Right lung (tissue), 5 donors: ENCODE data around the gene ZNF839. TPM values are rescaled to one million over a fixed set of nuclear protein-coding genes. Genes with fewer than 3 reads are reported as not detected.

Experiments used
- DNase-seq, 2 donors: peaks; one replicate each; pipeline ENCODE4 v3.0.0-alpha.2; 2013
- polyA plus RNA-seq, 5 donors: library from polyadenylated mRNA; unstranded; fragments of 120-200 nt; gene quantifications; one replicate each; pipeline versions ENCODE4 v1.2.1 to v1.2.3, GENCODE V29; 2013; ENCODE audit warnings: inconsistent platforms in 1 of 5, low replicate concordance in 1 of 5; ENCODE audit not compliant: insufficient read length in 5 of 5, insufficient read depth in 1 of 5

Gene ZNF839
- polyA plus RNA-seq, 5 donors = 13.8 to 18.1 (median 15.9) TPM

GRCh38 chr14:102375119-102375518, 55.6 kb downstream of the ZNF839 start:
- no peak for DNase-seq

GRCh38 chr14:102377696-102378095, 58.1 kb downstream of the ZNF839 start:
- no peak for DNase-seq

GRCh38 chr14:102378830-102379229, 59.3 kb downstream of the ZNF839 start:
- DNase-seq = no peak

GRCh38 chr14:102387086-102387485, 67.5 kb downstream of the ZNF839 start:
- DNase-seq = no peak

- no peak for DNase-seq
Measured at GRCh38 chr14:102389246-102389645, 69.7 kb downstream of the ZNF839 start.

GRCh38 chr14:102390064-102390855, 70.7 kb downstream of the ZNF839 start:
- no peak for DNase-seq

Other genes with a start within 250 kb of the ZNF839 start
- 100 to 1,000 TPM; 569 to 779 (median 658) TPM for gene HSP90AA1, start 232.7 kb upstream of the ZNF839 start, polyA plus RNA-seq
- 10 to 100 TPM; 22.8 to 28.1 (median 27.5) TPM for gene WDR20, start 179.8 kb upstream of the ZNF839 start, polyA plus RNA-seq
- gene MOK, start 14.6 kb upstream of the ZNF839 start, polyA plus RNA-seq = 10 to 100 TPM; 24.6 to 32.7 (median 29.9) TPM
- gene CINP, start 43.1 kb downstream of the ZNF839 start, polyA plus RNA-seq = 10 to 100 TPM; 36.2 to 45.1 (median 39.7) TPM
- gene TECPR2, start 43.2 kb downstream of the ZNF839 start, polyA plus RNA-seq = 10 to 100 TPM; 13.8 to 15.6 (median 14.5) TPM
- gene ANKRD9, start 190.0 kb downstream of the ZNF839 start, polyA plus RNA-seq = 1 to 10 TPM; 3.6 to 9.5 (median 3.8) TPM